ENCODE results near the gene TPM4. TPM values are rescaled to one million over a fixed set of nuclear protein-coding genes. Genes with fewer than 3 reads are reported as not detected.

Gene TPM4
- total and polyA plus RNA-seq, 2 of the 8 experiments (the other 6 are each of a cell fraction or from before 2014, with no cell fraction given), result 160 to 359 TPM

DNA sequence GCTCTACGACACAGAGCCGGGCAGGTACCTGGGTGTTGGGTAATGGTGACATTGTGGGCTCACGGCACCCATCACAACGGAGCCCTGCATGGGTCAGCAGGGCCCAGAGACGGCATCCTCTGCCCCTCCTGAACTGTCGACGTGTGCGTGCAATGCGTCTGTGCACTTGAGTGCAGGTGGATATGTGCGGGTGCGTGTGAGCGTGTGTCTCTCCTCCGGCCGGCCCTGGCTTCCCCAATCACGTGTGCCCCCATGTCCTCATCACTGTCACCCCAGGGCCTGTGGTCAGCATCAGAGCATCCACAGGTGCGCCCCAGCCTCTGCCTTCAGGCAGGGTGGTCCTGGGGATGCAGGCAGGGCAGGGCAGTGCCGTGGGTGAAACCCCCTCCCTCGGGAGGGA is 37.2 kb upstream of the TPM4 start:
- no peak overlapping the region for H3K23ac ChIP-seq (ENCODE audit: insufficient read length)
- no peaks in the 10 kb centered on the region for H3K27me3 ChIP-seq (replicated peaks in 1 of 4; ENCODE audit: control insufficient read depth in 3 of 4, extremely low read depth in 1 of 4, insufficient read depth in 3 of 4, low read length in 3 of 4)
- no peak overlapping the region for H3K4me2 ChIP-seq (ENCODE audit: insufficient read depth in 1 of 2, low read depth in 2 of 2, low read length in 2 of 2)
- CTCF ChIA-PET (ENCODE audit: partially characterized antibody), result interaction anchor here (1.9 kb wide), 1 partner anchor 57 kb away, joined by 5 read pairs; no protein-coding TSS in a partner anchor
- no peak overlapping the region for H2BK12ac ChIP-seq (ENCODE audit: low read depth, low read length)
- H2AK5ac ChIP-seq (ENCODE audit: low read depth, low read length), result no peak overlapping the region
- DNase-seq (ENCODE audit: low read depth in 1 of 2, low spot score in 2 of 2) (no peak), FAIRE-seq (no peak)
- no peaks in the 10 kb centered on the region for H3K4me1 ChIP-seq (replicated peaks in 1 of 4; ENCODE audit: control insufficient read depth in 3 of 4, insufficient read depth in 4 of 4, low read length in 3 of 4)
- H3K79me1 ChIP-seq (ENCODE audit: low read depth, low read length), result no peaks in the 10 kb centered on the region
- no peak overlapping the region for H4K5ac ChIP-seq (ENCODE audit: insufficient read length, low read depth, low read length)
- no peak overlapping the region for H3K9ac ChIP-seq (replicated peaks in 1 of 4; ENCODE audit: extremely low read depth in 1 of 4, low read depth in 3 of 4, low read length in 3 of 4)
- no peak overlapping the region for H2AFZ ChIP-seq (ENCODE audit: low read length)
- no peak overlapping the region for H2BK5ac ChIP-seq (ENCODE audit: low read depth, low read length)
- WGBS, 2 experiments (ENCODE audit: extremely low coverage in 1 of 2, insufficient coverage in 1 of 2, insufficient read length in 1 of 2, insufficient replicate concordance in 2 of 2, low coverage in 1 of 2, low lambda C conversion rate in 2 of 2, missing lambda C conversion rate in 1 of 2), result 86% methylated on average over 13 of the region's 18 CpGs; no CpG with 5 or more reads in 1 of the 2 experiments
- H2BK20ac ChIP-seq (ENCODE audit: low read length), result no peak overlapping the region
- TF ChIP-seq, protein P1, sequence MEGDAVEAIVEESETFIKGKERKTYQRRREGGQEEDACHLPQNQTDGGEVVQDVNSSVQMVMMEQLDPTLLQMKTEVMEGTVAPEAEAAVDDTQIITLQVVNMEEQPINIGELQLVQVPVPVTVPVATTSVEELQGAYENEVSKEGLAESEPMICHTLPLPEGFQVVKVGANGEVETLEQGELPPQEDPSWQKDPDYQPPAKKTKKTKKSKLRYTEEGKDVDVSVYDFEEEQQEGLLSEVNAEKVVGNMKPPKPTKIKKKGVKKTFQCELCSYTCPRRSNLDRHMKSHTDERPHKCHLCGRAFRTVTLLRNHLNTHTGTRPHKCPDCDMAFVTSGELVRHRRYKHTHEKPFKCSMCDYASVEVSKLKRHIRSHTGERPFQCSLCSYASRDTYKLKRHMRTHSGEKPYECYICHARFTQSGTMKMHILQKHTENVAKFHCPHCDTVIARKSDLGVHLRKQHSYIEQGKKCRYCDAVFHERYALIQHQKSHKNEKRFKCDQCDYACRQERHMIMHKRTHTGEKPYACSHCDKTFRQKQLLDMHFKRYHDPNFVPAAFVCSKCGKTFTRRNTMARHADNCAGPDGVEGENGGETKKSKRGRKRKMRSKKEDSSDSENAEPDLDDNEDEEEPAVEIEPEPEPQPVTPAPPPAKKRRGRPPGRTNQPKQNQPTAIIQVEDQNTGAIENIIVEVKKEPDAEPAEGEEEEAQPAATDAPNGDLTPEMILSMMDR (IDR thresholded peaks at IDR 0.05; ENCODE audit: control extremely low read depth in 1 of 3, insufficient read depth in 1 of 3, low read depth in 1 of 3, low read length in 3 of 3), result no peak
- TF ChIP-seq ASH2L (IDR thresholded peaks at IDR 0.05; ENCODE audit: low read length) (no peak), KDM5A (IDR thresholded peaks at IDR 0.05; ENCODE audit: low read length) (no peak), SIRT6 (IDR thresholded peaks at IDR 0.05; ENCODE audit: low read length) (no peak), CREB1 (IDR thresholded peaks at IDR 0.05) (no peak), NRF1 (IDR thresholded peaks at IDR 0.05; ENCODE audit: low read depth, low read length) (no peak), SP1 (IDR thresholded peaks at IDR 0.05; ENCODE audit: low read depth, low read length) (no peak), POLR2A (IDR thresholded peaks at IDR 0.05; ENCODE audit: control extremely low read depth in 1 of 2, low read depth in 2 of 2, low read length in 2 of 2) (no peak), GTF2F1 (IDR thresholded peaks at IDR 0.05; ENCODE audit: borderline replicate concordance, low read depth, low read length) (no peak)
- H3K36me3 ChIP-seq (ENCODE audit: control insufficient read depth in 2 of 4, insufficient read depth in 4 of 4, low read length in 3 of 4), result no peaks in the 10 kb centered on the region
- POLR2A ChIA-PET (ENCODE audit: partially characterized antibody), result no interaction called here
- no peak overlapping the region for H3K4me3 ChIP-seq (ENCODE audit: extremely low read depth in 1 of 4, insufficient read depth in 2 of 4, low read depth in 3 of 4, low read length in 4 of 4)
- H4K20me1 ChIP-seq (replicated peaks in 1 of 2; ENCODE audit: control insufficient read depth in 1 of 2, insufficient read depth in 2 of 2, low read length in 2 of 2), result no peaks in the 10 kb centered on the region
- no peak overlapping the region for H4K8ac ChIP-seq (ENCODE audit: extremely low read depth, insufficient read depth, low read length)
- no peak overlapping the region for H2BK15ac ChIP-seq (ENCODE audit: low read length)
- no peak overlapping the region for H3K18ac ChIP-seq (ENCODE audit: extremely low read depth, low read length)
- H3K56ac ChIP-seq (replicated peaks; ENCODE audit: insufficient read length, low read depth, low read length), result no peak overlapping the region
- no peak overlapping the region for H3K27ac ChIP-seq (ENCODE audit: low read depth, low read length)
- H3K23me2 ChIP-seq (ENCODE audit: low read depth, low read length), result peaks cover 8% of the 10 kb centered on the region; the same call in 1 of the 2 replicates
- H3K4ac ChIP-seq (replicated peaks; ENCODE audit: insufficient read length, low read depth, low read length), result no peak overlapping the region
- H3K14ac ChIP-seq (ENCODE audit: insufficient read length), result no peak overlapping the region
- H3K9me3 ChIP-seq (ENCODE audit: insufficient read depth in 2 of 2, low read depth in 1 of 2, low read length in 1 of 2), result peaks cover 43 to 51% of the 10 kb centered on the region in 2 experiments
- no peak overlapping the region for H4K91ac ChIP-seq (replicated peaks; ENCODE audit: insufficient read length, low read length)
- H3K79me2 ChIP-seq (ENCODE audit: control insufficient read depth in 1 of 2, insufficient read depth in 2 of 2, low read length in 2 of 2), result no peaks in the 10 kb centered on the region
- no peak overlapping the region for H2BK120ac ChIP-seq (replicated peaks; ENCODE audit: low read depth, low read length)
